Activated CD4-positive, alpha-beta memory T cell treated with anti-CD3 and anti-CD28 coated beads for 36 hours (primary cell): ENCODE measurements around the gene KRT40. TPM values are rescaled to one million over a fixed set of nuclear protein-coding genes. Genes with fewer than 3 reads are reported as not detected.

Source experiments
- CTCF ChIA-PET: fragments of 350-600 bp; sonication (Branson Sonifier 250); formaldehyde crosslinking; loops from one replicate; lab custom pipeline; 2021; ENCODE audit warnings: antibody characterized with exemption, inconsistent platforms; lab: Charles Lee
- POLR2A ChIA-PET: fragments of 350-600 bp; sonication (Branson Sonifier 250); formaldehyde crosslinking; loops from one replicate; lab custom pipeline; 2021; ENCODE audit warnings: antibody characterized with exemption; lab: Charles Lee
- DNase-seq: peaks from one replicate; pipeline ENCODE4 v3.0.0-alpha.2; 2020
- H3K27ac Mint-ChIP-seq: one replicate; pipeline ENCODE4 v1.8.0; 2021; ENCODE audit warnings: mixed read lengths
- H3K27me3 Mint-ChIP-seq: one replicate; pipeline ENCODE4 v1.8.0; 2021; ENCODE audit warnings: mixed read lengths
- H3K36me3 Mint-ChIP-seq: one replicate; pipeline ENCODE4 v1.8.0; 2021; ENCODE audit warnings: mixed read lengths
- H3K4me1 Mint-ChIP-seq: one replicate; pipeline ENCODE4 v1.8.0; 2021; ENCODE audit warnings: low read depth, mixed read lengths
- H3K4me3 Mint-ChIP-seq: one replicate; pipeline ENCODE4 v1.8.0; 2021; ENCODE audit warnings: mild to moderate bottlenecking, mixed read lengths
- H3K9me3 Mint-ChIP-seq: one replicate; pipeline ENCODE4 v1.8.0; 2021; ENCODE audit warnings: mixed read lengths
- intact Hi-C: fragments of 100-400 bp; cut with micrococcal nuclease; formaldehyde crosslinking; loops from one replicate; pipeline ENCODE4 v1.15.1; 2023
- total RNA-seq, 2 experiments: library from RNA; stranded (reverse); gene quantifications; one replicate each; pipeline ENCODE4 v1.2.3, GENCODE V29; 2021

Gene KRT40
- not detected for total RNA-seq

GRCh38 chr17:40984226-40984625 is at the start of gene KRT40:
Gene KRT40 (minus strand): TSS chr17:40984326. CDS start chr17:40984273, 53 bp downstream.
- H3K4me3 Mint-ChIP-seq = no peak within 1 kb of the TSS
- no peak for DNase-seq
- no peaks in the 10 kb centered on the region for H3K36me3 Mint-ChIP-seq
- H3K27ac Mint-ChIP-seq = no peak within 1 kb of the TSS
- H3K4me1 Mint-ChIP-seq = no peaks in the 10 kb centered on the region
- intact Hi-C loops = no loop called here
- peaks cover 14% of the 10 kb centered on the region for H3K27me3 Mint-ChIP-seq
- CTCF ChIA-PET = no interaction called here
- H3K9me3 Mint-ChIP-seq = no peaks in the 10 kb centered on the region
- POLR2A ChIA-PET = no interaction called here

- peaks cover 19% of the 10 kb centered on the region for H3K27me3 Mint-ChIP-seq
- no peak within 1 kb of the TSS for H3K27ac Mint-ChIP-seq
- no peaks in the 10 kb centered on the region for H3K4me1 Mint-ChIP-seq
- intact Hi-C loops = no loop called here
- H3K9me3 Mint-ChIP-seq = no peaks in the 10 kb centered on the region
- no peak for DNase-seq
- ChIA-PET POLR2A (interaction anchor here (0.6 kb wide), 1 partner anchor 95 kb away, joined by 3 read pairs; no protein-coding TSS in a partner anchor), CTCF (no interaction called here)
- no peaks in the 10 kb centered on the region for H3K36me3 Mint-ChIP-seq
- H3K4me3 Mint-ChIP-seq = no peak within 1 kb of the TSS
These were observed 45.6 kb upstream of the KRT40 start, which contains the start of gene KRTAP1-4 for GRCh38 chr17:41029633-41030245. Gene KRTAP1-4 (minus strand): TSS chr17:41030195. CDS start chr17:41030078, 117 bp downstream.

- Mint-ChIP-seq H3K4me3 (no peak within 1 kb of the TSS), H3K27me3 (peaks cover 19% of the 10 kb centered on the region), H3K27ac (no peak within 1 kb of the TSS), H3K9me3 (no peaks in the 10 kb centered on the region), H3K4me1 (no peaks in the 10 kb centered on the region), H3K36me3 (no peaks in the 10 kb centered on the region)
- ChIA-PET CTCF (no interaction called here), POLR2A (no interaction called here)
- no peak for DNase-seq
- intact Hi-C loops = no loop called here
These were observed 42.8 kb upstream of the KRT40 start, which contains the start of gene KRTAP1-5 for GRCh38 chr17:41026715-41027471. Gene KRTAP1-5 (minus strand): TSS chr17:41027208. CDS start chr17:41027155, 53 bp downstream.

- Mint-ChIP-seq H3K4me1 (no peaks in the 10 kb centered on the region), H3K4me3 (no peak overlapping the region), H3K27ac (no peak overlapping the region), H3K36me3 (no peaks in the 10 kb centered on the region), H3K9me3 (no peaks in the 10 kb centered on the region), H3K27me3 (peaks cover 21% of the 10 kb centered on the region)
- ChIA-PET POLR2A (no interaction called here), CTCF (no interaction called here)
- DNase-seq = no peak
- intact Hi-C loops = no loop called here
These were observed 40.6 kb upstream of the KRT40 start for GRCh38 chr17:41024697-41025096.

GRCh38 chr17:41020336-41020735 is 36.2 kb upstream of the KRT40 start:
- ChIA-PET POLR2A (no interaction called here), CTCF (interaction anchor here (0.5 kb wide), 1 partner anchor 146 kb away, joined by 3 read pairs; no protein-coding TSS in a partner anchor)
- Mint-ChIP-seq H3K4me3 (no peak overlapping the region), H3K4me1 (no peaks in the 10 kb centered on the region), H3K9me3 (no peaks in the 10 kb centered on the region), H3K36me3 (no peaks in the 10 kb centered on the region), H3K27ac (no peak overlapping the region), H3K27me3 (peaks cover 5% of the 10 kb centered on the region)
- no peak for DNase-seq
- intact Hi-C loops = no loop called here

GRCh38 chr17:41019415-41019814 is 35.3 kb upstream of the KRT40 start:
- Mint-ChIP-seq H3K27ac (no peak overlapping the region), H3K4me1 (no peaks in the 10 kb centered on the region), H3K36me3 (no peaks in the 10 kb centered on the region), H3K4me3 (no peak overlapping the region), H3K27me3 (peaks cover 5% of the 10 kb centered on the region), H3K9me3 (no peaks in the 10 kb centered on the region)
- intact Hi-C loops = no loop called here
- CTCF ChIA-PET = no interaction called here
- POLR2A ChIA-PET = no interaction called here
- DNase-seq = no peak

GRCh38 chr17:41018541-41018940 is 34.4 kb upstream of the KRT40 start:
- Mint-ChIP-seq H3K36me3 (no peaks in the 10 kb centered on the region), H3K9me3 (no peaks in the 10 kb centered on the region), H3K27me3 (peaks cover 5% of the 10 kb centered on the region), H3K4me3 (no peak overlapping the region), H3K4me1 (no peaks in the 10 kb centered on the region), H3K27ac (no peak overlapping the region)
- intact Hi-C loops = no loop called here
- CTCF ChIA-PET = no interaction called here
- POLR2A ChIA-PET = no interaction called here
- DNase-seq = no peak

GRCh38 chr17:41016578-41017215 is 32.6 kb upstream of the KRT40 start:
- ChIA-PET CTCF (no interaction called here), POLR2A (no interaction called here)
- Mint-ChIP-seq H3K27me3 (peaks cover 5% of the 10 kb centered on the region), H3K9me3 (no peaks in the 10 kb centered on the region), H3K27ac (no peak overlapping the region), H3K4me1 (no peaks in the 10 kb centered on the region), H3K36me3 (no peaks in the 10 kb centered on the region), H3K4me3 (no peak overlapping the region)
- no peak for DNase-seq
- intact Hi-C loops = no loop called here

GRCh38 chr17:41015454-41015853 is 31.3 kb upstream of the KRT40 start:
- no peak for DNase-seq

GRCh38 chr17:41013606-41014005 is 29.5 kb upstream of the KRT40 start:
- H3K27ac Mint-ChIP-seq = no peak overlapping the region
- intact Hi-C loops = no loop called here
- H3K4me1 Mint-ChIP-seq = no peaks in the 10 kb centered on the region
- ChIA-PET POLR2A (no interaction called here), CTCF (no interaction called here)
- DNase-seq = no peak
- H3K4me3 Mint-ChIP-seq = no peak overlapping the region
- H3K36me3 Mint-ChIP-seq = no peaks in the 10 kb centered on the region
- no peaks in the 10 kb centered on the region for H3K27me3 Mint-ChIP-seq
- no peaks in the 10 kb centered on the region for H3K9me3 Mint-ChIP-seq

More at GRCh38 chr17:41015454-41015853, 31.3 kb upstream of the KRT40 start:
- ChIA-PET POLR2A (no interaction called here), CTCF (no interaction called here)
- no peaks in the 10 kb centered on the region for H3K9me3 Mint-ChIP-seq
- H3K36me3 Mint-ChIP-seq = no peaks in the 10 kb centered on the region
- intact Hi-C loops = no loop called here
- H3K4me3 Mint-ChIP-seq = no peak overlapping the region
- no peak overlapping the region for H3K27ac Mint-ChIP-seq
- no peaks in the 10 kb centered on the region for H3K4me1 Mint-ChIP-seq
- no peaks in the 10 kb centered on the region for H3K27me3 Mint-ChIP-seq

- H3K4me1 Mint-ChIP-seq = no peaks in the 10 kb centered on the region
- H3K36me3 Mint-ChIP-seq = no peaks in the 10 kb centered on the region
- CTCF ChIA-PET = no interaction called here
- POLR2A ChIA-PET = no interaction called here
- intact Hi-C loops = no loop called here
- no peak overlapping the region for H3K27ac Mint-ChIP-seq
- no peak overlapping the region for H3K4me3 Mint-ChIP-seq
- no peaks in the 10 kb centered on the region for H3K9me3 Mint-ChIP-seq
- no peak for DNase-seq
- no peaks in the 10 kb centered on the region for H3K27me3 Mint-ChIP-seq
These were observed 29.1 kb upstream of the KRT40 start for GRCh38 chr17:41013181-41013580.

- H3K27ac Mint-ChIP-seq = no peak overlapping the region
- ChIA-PET POLR2A (no interaction called here), CTCF (no interaction called here)
- H3K4me3 Mint-ChIP-seq = no peak overlapping the region
- H3K9me3 Mint-ChIP-seq = no peaks in the 10 kb centered on the region
- intact Hi-C loops = no loop called here
- no peaks in the 10 kb centered on the region for H3K4me1 Mint-ChIP-seq
- DNase-seq = no peak
- no peaks in the 10 kb centered on the region for H3K36me3 Mint-ChIP-seq
- H3K27me3 Mint-ChIP-seq = no peaks in the 10 kb centered on the region
These were observed 28.4 kb upstream of the KRT40 start for GRCh38 chr17:41012326-41013120.
